Activated CD4-positive, alpha-beta memory T cell treated with anti-CD3 and anti-CD28 coated beads for 36 hours (primary cell): ENCODE measurements around the gene TSC22D2. TPM values are rescaled to one million over a fixed set of nuclear protein-coding genes. Genes with fewer than 3 reads are reported as not detected.

ENCODE experiments used
- CTCF ChIA-PET: fragments of 350-600 bp; sonication (Branson Sonifier 250); formaldehyde crosslinking; loops from one replicate; lab custom pipeline; 2021; ENCODE audit warnings: antibody characterized with exemption, inconsistent platforms; lab: Charles Lee
- POLR2A ChIA-PET: fragments of 350-600 bp; sonication (Branson Sonifier 250); formaldehyde crosslinking; loops from one replicate; lab custom pipeline; 2021; ENCODE audit warnings: antibody characterized with exemption; lab: Charles Lee
- DNase-seq: peaks from one replicate; pipeline ENCODE4 v3.0.0-alpha.2; 2020
- H3K27ac Mint-ChIP-seq: one replicate; pipeline ENCODE4 v1.8.0; 2021; ENCODE audit warnings: mixed read lengths
- H3K27me3 Mint-ChIP-seq: one replicate; pipeline ENCODE4 v1.8.0; 2021; ENCODE audit warnings: mixed read lengths
- H3K36me3 Mint-ChIP-seq: one replicate; pipeline ENCODE4 v1.8.0; 2021; ENCODE audit warnings: mixed read lengths
- H3K4me1 Mint-ChIP-seq: one replicate; pipeline ENCODE4 v1.8.0; 2021; ENCODE audit warnings: low read depth, mixed read lengths
- H3K4me3 Mint-ChIP-seq: one replicate; pipeline ENCODE4 v1.8.0; 2021; ENCODE audit warnings: mild to moderate bottlenecking, mixed read lengths
- H3K9me3 Mint-ChIP-seq: one replicate; pipeline ENCODE4 v1.8.0; 2021; ENCODE audit warnings: mixed read lengths
- intact Hi-C: fragments of 100-400 bp; cut with micrococcal nuclease; formaldehyde crosslinking; loops from one replicate; pipeline ENCODE4 v1.15.1; 2023
- total RNA-seq, 2 experiments: library from RNA; stranded (reverse); gene quantifications; one replicate each; pipeline ENCODE4 v1.2.3, GENCODE V29; 2021

The TSC22D2 gene
- total RNA-seq, 2 experiments from 2014 or later: 12.3 to 13.7 TPM

- H3K27ac Mint-ChIP-seq: no peak overlapping the region
- peaks cover 19% of the 10 kb centered on the region for H3K9me3 Mint-ChIP-seq
- intact Hi-C loops: no loop called here
- ChIA-PET POLR2A (no interaction called here), CTCF (interaction anchor here (1.1 to 1.2 kb wide), 2 partner anchors 9 to 94 kb away, joined by 3 to 5 read pairs; no protein-coding TSS in a partner anchor)
- peaks cover 11% of the 10 kb centered on the region for H3K27me3 Mint-ChIP-seq
- peaks cover 4% of the 10 kb centered on the region for H3K4me1 Mint-ChIP-seq
- H3K36me3 Mint-ChIP-seq: peaks cover 12% of the 10 kb centered on the region
- H3K4me3 Mint-ChIP-seq: no peak overlapping the region
- no peak for DNase-seq
Measured at GRCh38 chr3:150503402-150504099, 95.5 kb downstream of the TSC22D2 start.

GRCh38 chr3:150504483-150504882 lies 96.4 kb downstream of the TSC22D2 start:
- H3K27ac Mint-ChIP-seq: no peak overlapping the region

GRCh38 chr3:150508401-150508800 lies 100.3 kb downstream of the TSC22D2 start:
- H3K27ac Mint-ChIP-seq: no peak overlapping the region
- intact Hi-C loops: no loop called here

More at GRCh38 chr3:150504483-150504882, 96.4 kb downstream of the TSC22D2 start:
- CTCF ChIA-PET: interaction anchor here (0.6 to 1.5 kb wide), 2 partner anchors 9 to 787 kb away, joined by 3 to 5 read pairs; no protein-coding TSS in a partner anchor
- intact Hi-C loops: no loop called here
- Mint-ChIP-seq H3K4me1 (peaks cover 7% of the 10 kb centered on the region), H3K4me3 (no peak overlapping the region), H3K27me3 (peaks cover 12% of the 10 kb centered on the region), H3K9me3 (peaks cover 19% of the 10 kb centered on the region), H3K36me3 (peaks cover 12% of the 10 kb centered on the region)
- DNase-seq: no peak
- POLR2A ChIA-PET: interaction anchor here (1.2 kb wide), 1 partner anchor 77 kb away, joined by 3 read pairs; no protein-coding TSS in a partner anchor

GRCh38 chr3:150509780-150510179 lies 101.7 kb downstream of the TSC22D2 start:
- CTCF ChIA-PET: no interaction called here
- intact Hi-C loops: no loop called here

More at GRCh38 chr3:150508401-150508800, 100.3 kb downstream of the TSC22D2 start:
- POLR2A ChIA-PET: no interaction called here
- no peak for DNase-seq
- CTCF ChIA-PET: interaction anchor here (0.7 kb wide), 1 partner anchor 327 kb away, joined by 3 read pairs; no protein-coding TSS in a partner anchor
- no peak overlapping the region for H3K4me3 Mint-ChIP-seq
- H3K9me3 Mint-ChIP-seq: peaks cover 7% of the 10 kb centered on the region
- H3K4me1 Mint-ChIP-seq: peaks cover 7% of the 10 kb centered on the region
- peaks cover 7% of the 10 kb centered on the region for H3K36me3 Mint-ChIP-seq
- peaks cover 15% of the 10 kb centered on the region for H3K27me3 Mint-ChIP-seq

GRCh38 chr3:150511122-150511821 lies 103.2 kb downstream of the TSC22D2 start:
- Mint-ChIP-seq H3K36me3 (peaks cover 7% of the 10 kb centered on the region), H3K4me1 (peaks cover 7% of the 10 kb centered on the region), H3K27me3 (peaks cover 17% of the 10 kb centered on the region), H3K9me3 (peaks cover 7% of the 10 kb centered on the region), H3K4me3 (no peak overlapping the region), H3K27ac (no peak overlapping the region)
- intact Hi-C loops: no loop called here
- ChIA-PET POLR2A (no interaction called here), CTCF (no interaction called here)
- DNase-seq: no peak

More at GRCh38 chr3:150509780-150510179, 101.7 kb downstream of the TSC22D2 start:
- DNase-seq: no peak
- Mint-ChIP-seq H3K4me3 (no peak overlapping the region), H3K9me3 (peaks cover 7% of the 10 kb centered on the region), H3K27ac (no peak overlapping the region), H3K36me3 (peaks cover 7% of the 10 kb centered on the region), H3K27me3 (peaks cover 17% of the 10 kb centered on the region), H3K4me1 (peaks cover 7% of the 10 kb centered on the region)
- POLR2A ChIA-PET: no interaction called here

- peaks cover 7% of the 10 kb centered on the region for H3K27me3 Mint-ChIP-seq
- peaks cover 4% of the 10 kb centered on the region for H3K36me3 Mint-ChIP-seq
- ChIA-PET CTCF (interaction anchor here (0.9 kb wide), 1 partner anchor 95 kb away, joined by 3 read pairs; no protein-coding TSS in a partner anchor), POLR2A (no interaction called here)
- DNase-seq: no peak
- intact Hi-C loops: no loop called here
- no peak overlapping the region for H3K4me3 Mint-ChIP-seq
- peaks cover 10% of the 10 kb centered on the region for H3K9me3 Mint-ChIP-seq
- no peaks in the 10 kb centered on the region for H3K4me1 Mint-ChIP-seq
- no peak overlapping the region for H3K27ac Mint-ChIP-seq
Measured at GRCh38 chr3:150515210-150515609, 107.1 kb downstream of the TSC22D2 start.

Other genes with a start within 250 kb of the TSC22D2 start
- 100 to 1,000 TPM; 100 to 111 TPM for gene SERP1, start 138.2 kb downstream of the TSC22D2 start, total RNA-seq
- gene EIF2A, start 138.5 kb downstream of the TSC22D2 start, total RNA-seq: 100 to 1,000 TPM; 131 to 137 TPM
- 100 to 1,000 TPM; 105 to 111 TPM for gene SELENOT, start 195.0 kb downstream of the TSC22D2 start, total RNA-seq